GM19455 (cell line): ENCODE measurements around the gene DAGLB.

Experiments used
- ATAC-seq: cut with Tn5 transposase; IDR thresholded peaks from one replicate; pipeline ENCODE4 v1.9.1; 2021; ENCODE audit not compliant: unreplicated experiment

The DAGLB gene

GRCh38 chr7:6433784-6434615 is 13.8 kb downstream of the DAGLB start:
- no peak for ATAC-seq

GRCh38 chr7:6432781-6433180 is 15.0 kb downstream of the DAGLB start:
- no peak for ATAC-seq

- ATAC-seq, result no peak
Observed at GRCh38 chr7:6430974-6431373, 16.8 kb downstream of the DAGLB start.

GRCh38 chr7:6430271-6430940 is 17.3 kb downstream of the DAGLB start:
- ATAC-seq, result no peak

- ATAC-seq, result no peak
Observed at GRCh38 chr7:6425948-6426347, 21.8 kb downstream of the DAGLB start.

- ATAC-seq, result no peak
Observed at GRCh38 chr7:6423942-6424701, 23.6 kb downstream of the DAGLB start.

- ATAC-seq, result no peak
Observed at GRCh38 chr7:6422926-6423632, 24.7 kb downstream of the DAGLB start.

GRCh38 chr7:6422095-6422494 is 25.7 kb downstream of the DAGLB start:
- no peak for ATAC-seq

- no peak for ATAC-seq
Observed at GRCh38 chr7:6420680-6421079, 27.1 kb downstream of the DAGLB start.

GRCh38 chr7:6419310-6419773 is 28.4 kb downstream of the DAGLB start:
- no peak for ATAC-seq

GRCh38 chr7:6417408-6417807 is 30.3 kb downstream of the DAGLB start:
- ATAC-seq, result no peak

- no peak for ATAC-seq
Observed at GRCh38 chr7:6416516-6417145, 31.1 kb downstream of the DAGLB start.

- no peak for ATAC-seq
Observed at GRCh38 chr7:6413637-6414036, 34.1 kb downstream of the DAGLB start.

GRCh38 chr7:6409944-6410693 is 37.6 kb downstream of the DAGLB start:
- no peak for ATAC-seq

GRCh38 chr7:6409091-6409490 is 38.7 kb downstream of the DAGLB start:
- ATAC-seq, result no peak

GRCh38 chr7:6407434-6407833 is 40.3 kb downstream of the DAGLB start:
- ATAC-seq, result no peak

- no peak for ATAC-seq
Observed at GRCh38 chr7:6406121-6406520, 41.6 kb downstream of the DAGLB start.

GRCh38 chr7:6403907-6404306 is 43.8 kb downstream of the DAGLB start:
- ATAC-seq, result no peak

GRCh38 chr7:6402741-6403140 is 45.0 kb downstream of the DAGLB start:
- ATAC-seq, result no peak

GRCh38 chr7:6402041-6402440 is 45.7 kb downstream of the DAGLB start:
- ATAC-seq, result no peak
